GM21367 (cell line): ENCODE results near the gene ARHGEF7.

Experiments used
- ATAC-seq: cut with Tn5 transposase; IDR thresholded peaks from one replicate; pipeline ENCODE4 v1.9.1; 2021; ENCODE audit not compliant: unreplicated experiment

Gene ARHGEF7

GRCh38 chr13:111131611-111132010, 16.5 kb downstream of the ARHGEF7 start:
- no peak for ATAC-seq

GRCh38 chr13:111132948-111133347, 17.8 kb downstream of the ARHGEF7 start:
- ATAC-seq: no peak

GRCh38 chr13:111139452-111139851, 24.3 kb downstream of the ARHGEF7 start:
- no peak for ATAC-seq

GRCh38 chr13:111139873-111140561, 24.9 kb downstream of the ARHGEF7 start:
- no peak for ATAC-seq

- no peak for ATAC-seq
Measured at GRCh38 chr13:111140562-111141105, 25.5 kb downstream of the ARHGEF7 start.

- ATAC-seq: no peak
Measured at GRCh38 chr13:111142472-111142871, 27.4 kb downstream of the ARHGEF7 start.

GRCh38 chr13:111143865-111144540, 28.9 kb downstream of the ARHGEF7 start:
- no peak for ATAC-seq

- ATAC-seq: no peak
Measured at GRCh38 chr13:111145071-111145470, 30.0 kb downstream of the ARHGEF7 start.

GRCh38 chr13:111145506-111145905, 30.4 kb downstream of the ARHGEF7 start:
- no peak for ATAC-seq

GRCh38 chr13:111152844-111153243, 37.7 kb downstream of the ARHGEF7 start:
- no peak for ATAC-seq

- ATAC-seq: peak; percentile 85
Measured at GRCh38 chr13:111153279-111153976, 38.3 kb downstream of the ARHGEF7 start.

- ATAC-seq: peak; percentile 41
Measured at GRCh38 chr13:111153977-111154332, 38.8 kb downstream of the ARHGEF7 start.

GRCh38 chr13:111156421-111156820, 41.3 kb downstream of the ARHGEF7 start:
- ATAC-seq: no peak

GRCh38 chr13:111158136-111158805, 43.2 kb downstream of the ARHGEF7 start:
- no peak for ATAC-seq

- no peak for ATAC-seq
Measured at GRCh38 chr13:111159362-111160320, 44.5 kb downstream of the ARHGEF7 start.

- ATAC-seq: no peak
Measured at GRCh38 chr13:111160648-111161047, 45.5 kb downstream of the ARHGEF7 start.

GRCh38 chr13:111161601-111162600, 46.8 kb downstream of the ARHGEF7 start:
- peak; percentile 39 for ATAC-seq

GRCh38 chr13:111165241-111166010, 50.3 kb downstream of the ARHGEF7 start:
- peak; percentile 61 for ATAC-seq
